Measurements from ENCODE around the gene TRAF1. TPM values are rescaled to one million over a fixed set of nuclear protein-coding genes. Genes with fewer than 3 reads are reported as not detected.
A peak's percentile ranks its signal among the peaks of the same experiment; 100 is the strongest.

Gene TRAF1
- total and polyA plus RNA-seq, 10 of the 15 experiments (the other 5 are each of a cell fraction or from before 2014, with no cell fraction given) = 13.8 to 163 (median 128) TPM

GRCh38 chr9:120909904-120910303, 16.7 kb downstream of the TRAF1 start (continued):
- TF ChIP-seq POLR2A (IDR thresholded peaks at IDR 0.05; ENCODE audit: low read depth, low read length) (0 out of 2 replicates have a peak, but pooled peaks have one; percentile 31), SREBF2 (IDR thresholded peaks at IDR 0.05; ENCODE audit: low read length) (no peak), ATF3 (IDR thresholded peaks at IDR 0.05; ENCODE audit: borderline replicate concordance, extremely low read depth, low read depth, low read length) (no peak)

GRCh38 chr9:120905315-120906164, 21.1 kb downstream of the TRAF1 start:
- ChIA-PET CTCF (interaction anchor here (1.4 to 2.4 kb wide), 3 partner anchors 11 to 33 kb away, joined by 5 to 10 read pairs (median 5); no protein-coding TSS in a partner anchor), POLR2A (interaction anchor here (0.6 to 2.0 kb wide), 3 partner anchors 10 to 53 kb away, joined by 3 to 7 read pairs (median 7); no protein-coding TSS in a partner anchor), RAD21 (ENCODE audit: unreplicated experiment) (no interaction called here), SMC1A (ENCODE audit: uncharacterized antibody, unreplicated experiment) (interaction anchor here (1.3 to 23.6 kb wide), 4 partner anchors 14 to 35 kb away, joined by 4 to 522 read pairs (median 4); partner anchors contain the start of gene TRAF1)
- in situ Hi-C loops (cut with MboI) (no loop called here), intact Hi-C loops (cut with micrococcal nuclease; ENCODE audit: unreplicated experiment) (no loop called here)
- Histone ChIP-seq H3K79me2 (ENCODE audit: control insufficient read depth, insufficient read depth, low read length) (peaks cover 4% of the 10 kb centered on the region; the same call in 1 of the 2 replicates), H3K9ac (ENCODE audit: control insufficient read depth, insufficient read depth, low read length) (no peak overlapping the region), H2AFZ (ENCODE audit: control insufficient read depth, low read depth, low read length) (no peak overlapping the region), H4K20me1 (ENCODE audit: control insufficient read depth, insufficient read depth) (no peaks in the 10 kb centered on the region), H3K27ac (ENCODE audit: control insufficient read depth, insufficient read depth) (0 out of 2 replicates have a peak overlapping the region, but pooled peaks have one; percentile 14), H3K36me3 (ENCODE audit: control insufficient read depth in 2 of 2, insufficient read depth in 2 of 2, low read length in 1 of 2) (peaks cover 39 to 49% of the 10 kb centered on the region in 2 experiments), H3K9me3 (replicated peaks; ENCODE audit: control insufficient read depth, insufficient read depth, low read length) (no peaks in the 10 kb centered on the region), H3K27me3 (replicated peaks in 1 of 2; ENCODE audit: control insufficient read depth in 2 of 2, insufficient read depth in 2 of 2, low read length in 1 of 2) (no peaks in the 10 kb centered on the region), H3K4me1 (ENCODE audit: control insufficient read depth, insufficient read depth, low read length) (peaks cover 28% of the 10 kb centered on the region), H3K4me2 (ENCODE audit: control insufficient read depth, insufficient read depth) (no peak overlapping the region), H3K4me3 (no peak overlapping the region)
- ATAC-seq = no peak; the same call in none of the 3 replicates
- WGBS (ENCODE audit: insufficient coverage, insufficient replicate concordance, low lambda C conversion rate, missing lambda C conversion rate) = 65% methylated on average over 11 of the region's 11 CpGs
- no peak for TF ChIP-seq HDAC6 (IDR thresholded peaks at IDR 0.05; ENCODE audit: unreplicated experiment)
- TF ChIP-seq CHD1 (IDR thresholded peaks at IDR 0.05; ENCODE audit: low read depth, low read length) = no peak
- no peak for TF ChIP-seq ZNF207 (IDR thresholded peaks at IDR 0.05; ENCODE audit: borderline replicate concordance)
- no peak for TF ChIP-seq E2F4 (IDR thresholded peaks at IDR 0.05; ENCODE audit: low read depth, low read length)
- no peak for TF ChIP-seq NFIC (IDR thresholded peaks at IDR 0.05; ENCODE audit: low read depth, low read length)
- no peak for TF ChIP-seq ZBTB33 (IDR thresholded peaks at IDR 0.05)
- TF ChIP-seq TAF1 (IDR thresholded peaks at IDR 0.05; ENCODE audit: borderline replicate concordance, low read depth, low read length) = no peak
- TF ChIP-seq LARP7 (IDR thresholded peaks at IDR 0.05) = no peak
- TF ChIP-seq BRCA1 (IDR thresholded peaks at IDR 0.05; ENCODE audit: low read depth, low read length) = no peak
- TF ChIP-seq POLR2A (IDR thresholded peaks at IDR 0.05; ENCODE audit: low read depth, low read length) = no peak
- no peak for TF ChIP-seq MYC (IDR thresholded peaks at IDR 0.05; ENCODE audit: insufficient read depth, insufficient read length, insufficient replicate concordance, low read length, severe bottlenecking)
- TF ChIP-seq KAT2A (conservative IDR thresholded peaks at IDR 0.05; ENCODE audit: control insufficient read depth, low read depth, low read length) = no peak
- peak; percentile 68; the same call in 1 of the 2 replicates for TF ChIP-seq MTA3 (IDR thresholded peaks at IDR 0.05; ENCODE audit: borderline replicate concordance, low read length)
- TF ChIP-seq KLF5 (IDR thresholded peaks at IDR 0.05; ENCODE audit: partially characterized antibody) = no peak
- no peak for TF ChIP-seq SPI1 (IDR thresholded peaks at IDR 0.05; ENCODE audit: borderline replicate concordance, insufficient read depth, low read depth, low read length)
- peak; percentile 43; the same call in 1 of the 2 replicates for TF ChIP-seq SMAD5 (IDR thresholded peaks at IDR 0.05; ENCODE audit: low read depth)
- BruUV-seq (replicated peaks) = no TSS peak
- FAIRE-seq = no peak
- DNase-seq (ENCODE audit: low read depth, low spot score) = no peak
